GM12892 (cell line): Measurements from ENCODE around the gene SFXN5.

Experiments
- POLR2A ChIP-seq: IDR thresholded peaks from 2 replicates; pipeline ENCODE4 v1.6.1; 2011; ENCODE audit warnings: low read depth, low read length, control low read depth
- POLR2AphosphoS5 ChIP-seq: IDR thresholded peaks from 2 replicates; pipeline ENCODE4 v1.6.1; 2011; ENCODE audit warnings: low read depth, low read length, control low read depth
- TAF1 ChIP-seq: IDR thresholded peaks from 2 replicates; pipeline ENCODE4 v1.6.1; 2011; ENCODE audit warnings: low read depth, mild to moderate bottlenecking, control low read depth, low read length, borderline replicate concordance

DNA sequence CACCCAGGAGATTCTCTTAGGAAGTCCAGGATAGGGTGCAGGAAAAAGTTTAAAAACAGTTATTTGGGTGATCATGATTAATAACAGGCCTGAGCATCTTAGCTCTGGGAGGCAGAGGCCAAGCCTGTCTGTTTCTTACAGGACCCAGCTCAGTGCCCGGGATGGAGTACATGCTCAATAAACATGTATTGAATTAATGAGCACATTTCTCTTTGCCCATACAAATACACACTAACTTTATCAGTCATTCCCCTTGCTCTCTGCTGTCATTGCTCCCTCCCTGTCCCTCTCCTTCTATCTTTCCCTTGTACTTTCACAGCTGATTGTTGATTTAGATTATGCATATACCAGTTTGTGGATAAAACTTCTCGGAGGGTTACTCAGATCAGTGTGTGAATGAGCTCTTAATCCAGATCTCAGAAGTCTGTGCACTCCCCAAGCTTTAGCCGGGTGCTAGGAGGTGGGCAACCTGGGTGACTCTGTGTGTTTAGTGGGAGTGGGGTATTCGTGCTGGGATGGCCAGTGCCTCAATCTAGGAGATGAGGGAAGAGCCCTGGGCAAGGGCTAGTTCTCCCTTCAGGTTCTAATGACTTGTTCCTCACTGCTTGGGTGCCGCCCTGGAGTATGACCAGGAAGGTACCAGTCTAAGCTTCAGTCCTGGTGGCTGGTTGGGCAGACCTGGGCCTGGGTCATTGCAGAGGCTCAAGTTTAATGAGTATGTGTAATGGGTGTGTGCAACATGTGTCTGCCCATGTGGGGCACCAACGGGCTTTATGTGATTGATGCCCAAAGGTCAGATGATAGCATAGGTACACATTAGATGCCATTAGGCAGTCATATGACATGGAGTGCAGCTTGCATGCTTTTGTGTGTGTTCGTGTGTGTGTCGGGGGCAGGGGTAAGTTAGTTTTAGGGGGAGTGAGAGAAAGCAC lies 143.6 kb downstream of the SFXN5 start:
- TF ChIP-seq POLR2A (no peak), POLR2AphosphoS5 (no peak), TAF1 (no peak)
